Left hindlimb (tissue), 1 donor: ENCODE measurements around the gene KDM4B.

ENCODE experiments used
- DNase-seq: peaks from one replicate; pipeline ENCODE4 v3.0.0-alpha.2; 2018

KDM4B gene

DNA sequence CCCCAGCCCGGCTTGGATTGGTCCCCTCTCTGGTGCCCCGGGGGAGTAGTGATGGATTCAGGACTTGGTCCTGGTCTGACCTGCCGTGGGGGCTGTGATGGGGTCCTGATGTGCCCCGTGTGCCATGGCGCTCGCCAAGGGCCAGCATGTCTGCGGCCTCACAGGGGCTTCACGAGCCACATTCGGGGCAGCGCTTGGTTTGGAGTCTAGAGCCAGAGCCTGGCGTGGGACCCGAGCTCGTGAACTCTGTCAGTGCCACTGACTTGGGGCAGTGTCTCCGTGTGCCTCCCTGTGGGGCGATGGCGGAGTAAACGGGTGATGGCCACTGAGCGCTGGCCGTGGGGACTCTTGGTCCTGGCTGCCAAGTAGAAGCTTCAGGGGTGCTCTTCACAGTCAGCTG lies 17.1 kb downstream of the KDM4B start:
- no peak for DNase-seq

DNA sequence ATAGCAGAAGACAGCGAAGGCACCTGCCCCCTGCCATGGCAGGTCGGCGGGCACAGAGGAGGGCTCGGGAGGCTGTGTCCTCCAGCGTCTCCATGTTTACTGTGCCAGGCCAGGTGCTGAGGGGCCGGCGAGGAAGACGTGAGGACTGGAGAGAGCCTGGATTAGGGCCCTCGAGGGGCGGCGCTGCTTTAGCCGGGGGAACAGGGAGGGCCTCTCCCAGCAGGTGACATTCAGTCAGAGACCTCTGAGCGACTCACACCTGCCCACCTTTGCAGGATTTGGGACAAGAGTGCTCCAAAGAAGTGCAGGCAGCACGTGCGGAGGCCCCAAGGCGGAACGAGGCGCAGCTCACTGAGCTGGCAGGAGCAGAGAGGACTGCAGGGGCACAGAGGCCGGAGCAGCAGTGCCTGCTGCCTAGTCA lies 17.6 kb downstream of the KDM4B start:
- no peak for DNase-seq

DNA sequence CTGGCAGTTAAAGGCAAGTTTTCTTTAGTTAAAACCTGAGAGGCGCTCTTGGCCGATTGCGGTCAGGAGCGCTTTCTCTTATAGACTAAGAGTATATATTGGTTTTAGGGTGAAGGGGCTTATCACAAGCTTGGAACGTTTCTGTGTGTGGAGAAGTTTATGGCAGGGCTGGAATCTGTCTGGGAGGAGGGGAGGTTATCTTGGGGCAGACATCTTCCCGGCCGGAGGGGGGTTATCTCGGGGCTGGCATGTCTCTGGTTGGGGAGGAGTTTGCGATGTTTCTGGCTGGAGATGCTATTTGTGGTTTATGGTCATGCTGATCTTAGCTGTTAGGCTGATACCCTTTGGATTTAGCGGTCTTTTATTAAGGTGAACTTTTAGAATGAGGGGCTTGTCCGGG lies 18.3 kb downstream of the KDM4B start:
- no peak for DNase-seq

DNA sequence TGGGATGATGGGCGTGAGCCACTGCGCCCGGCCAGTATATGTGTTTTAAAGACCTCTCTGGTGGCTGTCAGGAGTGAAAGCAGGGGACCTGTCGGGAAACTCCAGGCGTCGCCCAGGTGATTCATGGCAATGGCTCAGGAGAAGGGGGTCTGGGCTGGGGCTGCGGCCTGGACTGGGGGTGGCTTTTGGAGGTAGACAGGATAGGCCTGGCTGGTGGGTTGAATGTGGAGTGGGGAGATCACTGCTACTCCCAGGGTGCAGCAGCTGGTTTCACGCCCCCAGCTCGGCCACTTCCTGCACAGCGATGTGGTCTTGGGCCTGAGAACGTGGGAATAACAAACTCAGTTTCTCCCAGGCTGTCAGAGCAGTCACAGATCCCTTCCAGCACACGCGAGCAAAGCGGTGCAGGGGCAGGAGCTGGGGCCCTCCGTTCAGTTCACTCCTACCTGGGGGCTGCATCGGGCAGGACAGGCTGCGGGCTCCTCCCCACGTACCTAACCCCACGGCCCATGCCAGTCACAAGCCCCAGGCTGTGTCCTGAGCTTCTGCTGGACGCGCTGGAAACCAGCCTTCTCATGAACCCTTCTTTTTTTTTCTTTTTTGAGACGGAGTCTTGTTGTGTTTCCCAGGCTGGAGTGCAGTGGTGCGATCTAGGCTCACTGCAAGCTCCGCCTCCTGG lies 18.9 kb downstream of the KDM4B start:
- no peak for DNase-seq

DNA sequence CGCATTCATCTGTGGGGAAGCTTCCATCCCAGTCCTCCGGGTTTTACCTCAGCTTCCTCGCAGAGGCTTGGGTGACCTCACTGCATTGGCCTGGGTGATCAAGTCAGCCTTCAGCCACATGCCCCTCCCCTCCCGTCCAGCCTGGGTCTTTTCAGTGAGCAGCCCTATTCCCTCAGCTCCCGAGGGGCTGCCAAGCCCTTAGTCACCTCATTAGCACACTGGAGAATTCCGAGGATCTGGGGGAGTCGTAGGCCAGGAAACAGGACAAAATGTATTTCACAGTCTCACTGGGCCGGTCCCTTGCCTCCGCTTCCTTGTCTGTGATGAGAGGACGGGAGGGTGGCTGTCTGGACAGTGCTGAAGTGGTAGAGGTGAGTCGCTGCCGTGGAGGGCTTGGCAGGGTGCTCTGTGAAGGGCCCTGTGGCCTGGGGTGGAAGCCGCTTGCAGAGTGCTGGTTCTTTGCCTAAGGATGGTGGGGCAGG lies 19.9 kb downstream of the KDM4B start:
- DNase-seq = no peak

DNA sequence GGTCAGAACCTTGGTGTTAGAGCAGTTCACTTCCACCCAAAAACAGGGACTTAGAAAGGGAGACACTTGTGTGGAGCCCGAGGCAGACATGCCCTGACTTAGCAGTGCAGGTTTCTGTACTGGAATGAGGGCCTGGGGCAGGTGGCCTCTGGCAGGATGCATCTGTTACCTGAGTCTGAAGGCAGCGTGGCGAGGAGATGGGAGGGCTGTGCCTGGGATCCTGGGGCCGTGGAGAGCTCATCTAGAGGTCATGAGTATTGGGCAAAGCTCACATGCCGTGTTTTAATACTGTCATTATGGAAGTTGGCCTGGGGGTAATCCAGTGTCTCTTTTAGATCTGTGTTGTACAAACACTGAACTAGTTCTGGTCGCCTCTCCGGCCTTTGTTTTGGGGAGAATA lies 21.4 kb downstream of the KDM4B start:
- no peak for DNase-seq

DNA sequence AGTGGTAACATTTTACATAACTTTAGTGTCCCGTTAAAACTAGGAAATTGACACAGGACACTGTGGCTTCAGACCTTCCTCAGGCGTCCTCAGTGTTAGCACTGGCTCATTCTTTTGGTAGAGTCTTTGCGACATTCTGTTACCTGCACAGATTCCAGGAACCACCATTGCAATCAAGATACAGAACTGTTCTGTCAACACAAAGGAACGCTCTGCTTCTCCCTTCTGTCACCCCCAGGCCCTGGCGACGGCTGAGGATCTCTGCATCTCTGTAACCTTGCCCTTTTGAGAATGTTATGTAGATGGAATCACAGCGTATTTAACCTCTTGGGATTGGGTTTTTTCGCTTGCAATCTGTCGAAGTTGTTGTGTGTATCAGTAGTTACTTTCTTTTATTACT lies 22.6 kb downstream of the KDM4B start:
- DNase-seq = no peak

DNA sequence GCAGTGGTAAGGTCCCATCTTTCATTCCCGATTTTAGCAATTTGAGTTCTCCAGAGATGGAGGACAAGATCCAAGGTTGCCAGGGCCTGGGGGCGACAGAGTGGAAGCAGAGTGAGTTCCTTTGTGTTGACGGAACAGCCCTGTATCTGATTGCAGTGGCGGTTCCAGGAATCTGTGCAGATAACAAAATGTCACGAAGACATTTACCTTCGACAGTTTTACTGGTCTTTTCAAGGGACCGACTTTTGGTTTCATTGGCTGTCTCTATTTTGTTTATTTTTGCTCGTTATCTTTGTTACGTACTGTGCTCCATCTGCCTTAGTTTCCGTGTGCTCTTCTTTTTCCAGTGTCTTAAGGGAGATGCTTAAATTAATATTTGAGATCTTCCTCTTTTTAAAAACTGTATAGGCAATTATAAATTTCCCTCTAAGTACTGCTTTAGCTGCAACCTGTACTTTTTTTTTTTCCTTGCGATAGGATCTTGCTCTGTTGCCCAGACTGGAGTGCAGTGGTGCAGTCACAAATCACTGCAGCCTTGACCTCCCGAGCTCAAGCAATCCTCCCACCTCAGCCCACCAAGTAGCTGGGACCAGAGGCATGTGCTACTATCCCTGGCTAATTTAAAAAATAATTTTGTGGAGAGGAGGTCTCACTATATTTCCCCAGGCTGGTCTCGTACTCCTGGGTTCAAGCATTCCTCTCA lies 23.2 kb downstream of the KDM4B start:
- no peak for DNase-seq

DNA sequence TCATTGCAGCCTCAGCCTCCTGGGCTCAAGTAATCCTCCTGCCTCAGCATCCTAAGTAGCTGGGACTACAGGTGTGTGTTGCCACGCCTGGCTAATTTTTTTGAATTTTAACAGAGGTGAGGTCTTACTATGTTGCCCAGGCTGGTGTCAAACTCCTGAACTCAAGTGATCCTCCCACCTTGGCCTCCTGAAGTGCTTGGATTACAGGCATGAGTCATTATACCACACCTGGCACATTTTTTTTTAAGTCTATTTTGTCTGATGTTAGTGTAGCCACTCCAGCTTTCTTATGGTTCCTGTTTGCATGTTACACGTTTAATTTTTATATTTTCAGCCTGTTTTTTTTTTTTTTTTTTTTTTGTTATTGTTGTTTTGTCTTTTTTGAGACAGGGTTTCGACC lies 24.8 kb downstream of the KDM4B start:
- no peak for DNase-seq

DNA sequence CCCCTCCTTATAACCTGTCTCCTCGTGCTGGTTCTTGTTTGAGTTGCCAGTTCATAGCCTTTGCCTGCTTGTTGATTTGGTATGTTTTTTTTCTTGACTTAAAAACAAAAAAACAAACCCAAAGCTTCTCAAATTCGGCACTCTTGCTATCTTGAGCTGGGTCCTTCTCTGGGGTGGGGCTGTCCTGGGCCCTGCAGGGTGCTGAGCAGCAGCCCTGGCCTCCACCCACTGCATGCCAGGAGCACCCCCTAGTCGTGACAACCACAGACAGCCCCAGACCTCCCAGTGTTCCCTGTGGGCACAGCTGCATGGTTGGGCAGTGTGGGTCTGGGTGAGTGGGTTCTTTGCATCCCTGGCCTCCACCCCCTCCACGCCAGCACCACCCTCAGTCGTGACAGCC lies 27.8 kb downstream of the KDM4B start:
- no peak for DNase-seq

DNA sequence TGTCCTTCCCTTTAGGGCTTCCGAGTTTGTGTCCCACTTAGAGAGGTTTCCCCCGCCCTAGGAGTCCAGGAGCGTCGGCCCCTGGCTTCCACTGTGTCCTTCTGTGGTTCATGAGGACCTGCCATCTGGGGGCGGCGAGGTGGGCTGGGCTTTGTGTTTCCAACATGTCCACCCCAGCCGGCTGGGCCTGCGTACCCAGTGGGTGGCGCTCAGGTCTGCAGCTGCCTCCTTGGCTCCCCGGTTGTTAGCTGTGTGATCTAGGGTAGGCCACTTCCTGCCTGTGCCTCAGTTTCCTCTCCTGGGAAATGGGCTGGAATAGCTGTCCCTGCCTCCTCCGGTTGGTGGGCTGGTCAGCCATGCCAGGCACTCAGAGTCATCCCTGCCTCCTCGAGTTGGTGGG lies 28.4 kb downstream of the KDM4B start:
- no peak for DNase-seq

DNA sequence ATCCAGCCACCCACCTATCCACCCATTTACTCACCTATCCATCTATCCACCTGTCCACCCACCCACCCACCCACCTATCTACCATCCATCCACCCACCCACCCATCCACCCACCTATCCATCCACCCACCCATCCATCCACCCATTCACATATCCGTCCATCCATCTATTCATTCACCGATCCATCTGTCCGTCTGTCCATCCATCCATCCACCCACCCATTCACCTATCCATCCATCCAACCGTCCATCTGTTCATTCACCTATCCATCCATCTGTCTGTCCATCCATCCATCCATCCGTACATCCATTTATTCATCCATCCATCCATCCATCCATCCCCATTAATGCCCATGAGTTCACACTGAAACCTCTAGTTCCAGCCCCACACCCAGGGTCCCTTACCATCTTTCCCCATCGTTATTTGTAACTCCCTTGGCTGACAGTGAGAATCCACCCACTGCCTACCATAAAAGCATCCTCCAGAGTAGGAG lies 31.3 kb downstream of the KDM4B start:
- DNase-seq = no peak

DNA sequence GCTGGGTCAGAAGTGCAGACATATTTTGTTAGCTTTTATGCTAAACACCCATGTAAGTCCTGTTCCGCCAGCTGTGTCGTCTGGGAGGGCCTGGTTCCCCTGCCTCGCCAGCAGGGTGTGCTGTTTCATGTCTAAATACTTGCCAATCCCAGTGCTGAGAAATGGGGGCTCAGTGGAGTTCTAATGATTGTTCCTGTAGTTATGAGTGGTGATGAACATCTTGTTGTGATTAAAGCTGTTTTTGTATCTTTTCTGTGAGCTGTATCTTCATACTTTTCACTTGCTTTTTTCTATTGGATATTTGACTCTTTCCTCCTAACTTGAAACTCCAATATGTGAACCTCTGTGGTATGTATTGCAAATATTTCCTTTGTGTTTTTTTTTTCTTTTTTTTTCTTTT lies 32.7 kb downstream of the KDM4B start:
- no peak for DNase-seq

DNA sequence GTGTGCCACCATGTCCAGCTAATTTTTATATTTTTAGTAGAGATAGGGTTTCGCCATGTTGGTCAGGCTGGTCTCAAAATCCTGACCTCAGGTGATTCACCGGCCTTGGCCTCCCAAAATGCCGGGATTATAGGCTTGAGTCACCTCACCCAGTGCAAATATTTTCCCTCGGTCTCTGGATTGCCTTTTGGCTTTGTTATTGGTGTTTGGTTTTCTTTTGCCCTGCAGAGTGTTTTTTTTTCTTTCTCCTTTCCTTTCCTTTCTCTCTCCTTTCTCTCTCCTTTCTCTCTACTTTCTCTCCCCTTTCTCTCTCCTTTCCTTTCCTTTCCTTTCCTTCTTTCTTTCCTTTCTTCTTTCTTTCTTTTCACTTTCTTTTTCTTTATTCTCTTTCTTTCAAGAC lies 33.2 kb downstream of the KDM4B start:
- no peak for DNase-seq

DNA sequence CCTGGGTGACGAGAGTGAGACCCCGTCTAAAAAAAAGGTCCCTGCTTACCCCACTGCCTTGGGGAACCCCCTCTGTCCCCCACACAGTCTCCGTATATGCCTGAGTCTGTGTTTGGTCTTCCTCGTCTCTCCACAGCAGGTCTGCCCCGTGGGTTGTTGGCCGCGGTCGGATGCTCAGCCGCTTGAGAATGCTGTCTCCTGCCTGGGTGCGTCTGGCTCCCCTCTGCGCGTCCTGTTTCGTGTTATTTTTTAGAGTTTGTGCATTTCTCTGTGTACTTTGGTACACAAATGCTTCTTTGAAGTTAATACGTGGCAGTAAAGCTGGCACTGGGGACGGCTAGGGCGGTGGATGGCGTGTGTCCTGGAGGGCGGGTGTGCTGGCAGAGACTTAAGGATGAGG lies 34.9 kb downstream of the KDM4B start:
- DNase-seq = no peak

DNA sequence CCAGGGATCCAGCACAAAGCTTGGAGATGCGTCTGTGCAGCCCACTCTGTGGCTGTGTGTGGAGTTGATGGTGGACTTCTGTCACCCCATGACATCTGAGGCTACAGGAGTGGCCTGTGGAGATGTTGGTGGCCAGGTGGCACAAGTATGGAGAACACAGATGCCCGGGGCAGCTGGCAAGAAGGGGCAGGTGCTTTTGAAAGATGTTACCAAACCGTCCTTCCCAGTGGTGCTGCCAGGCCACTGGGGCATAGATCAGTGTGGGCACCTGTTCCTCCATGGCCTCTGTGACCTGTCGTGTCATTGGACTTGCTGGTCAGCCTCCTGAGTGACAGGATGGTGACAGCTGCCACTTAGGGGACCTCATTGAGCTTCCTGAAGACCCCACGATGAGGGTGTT lies 36.2 kb downstream of the KDM4B start:
- DNase-seq = no peak

DNA sequence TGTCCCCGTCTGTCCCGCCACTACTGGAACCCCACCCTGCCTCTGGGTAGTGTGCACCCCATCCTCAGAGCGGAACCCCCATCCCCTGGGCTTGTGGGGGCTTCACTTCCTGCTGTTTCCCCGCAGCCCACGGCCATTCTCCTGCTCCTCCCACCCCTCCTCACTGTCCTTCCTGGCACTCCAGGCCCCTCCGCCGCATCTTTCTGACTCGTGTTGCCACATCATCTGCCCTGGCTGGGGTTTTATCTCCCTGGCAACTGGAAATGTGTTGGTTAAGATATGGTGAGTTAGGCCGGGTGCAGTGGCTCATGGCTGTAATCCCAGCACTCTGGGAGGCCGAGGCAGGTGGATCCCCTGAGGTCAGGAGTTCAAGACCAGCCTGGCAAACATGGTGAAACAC lies 37.3 kb downstream of the KDM4B start:
- no peak for DNase-seq

DNA sequence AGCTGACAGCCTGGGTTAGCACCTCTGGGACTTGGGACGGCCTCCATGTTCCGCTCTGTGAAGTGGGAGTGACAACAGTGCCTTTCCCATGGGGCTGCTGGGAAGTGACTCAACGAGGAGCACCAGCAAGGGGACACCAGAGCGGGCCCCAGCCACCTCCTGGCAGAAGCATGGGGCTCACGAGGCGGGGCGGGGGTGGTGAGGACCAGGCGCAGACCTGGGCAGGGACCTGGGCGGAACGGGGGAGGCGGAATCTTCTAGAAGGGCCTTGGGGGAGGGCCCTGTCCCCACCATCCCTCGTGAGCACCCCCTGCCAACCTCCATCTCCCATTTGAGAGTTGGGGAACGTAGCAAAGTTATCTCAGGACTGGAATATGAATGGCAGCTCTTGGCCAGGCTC lies 37.9 kb downstream of the KDM4B start:
- no peak for DNase-seq

DNA sequence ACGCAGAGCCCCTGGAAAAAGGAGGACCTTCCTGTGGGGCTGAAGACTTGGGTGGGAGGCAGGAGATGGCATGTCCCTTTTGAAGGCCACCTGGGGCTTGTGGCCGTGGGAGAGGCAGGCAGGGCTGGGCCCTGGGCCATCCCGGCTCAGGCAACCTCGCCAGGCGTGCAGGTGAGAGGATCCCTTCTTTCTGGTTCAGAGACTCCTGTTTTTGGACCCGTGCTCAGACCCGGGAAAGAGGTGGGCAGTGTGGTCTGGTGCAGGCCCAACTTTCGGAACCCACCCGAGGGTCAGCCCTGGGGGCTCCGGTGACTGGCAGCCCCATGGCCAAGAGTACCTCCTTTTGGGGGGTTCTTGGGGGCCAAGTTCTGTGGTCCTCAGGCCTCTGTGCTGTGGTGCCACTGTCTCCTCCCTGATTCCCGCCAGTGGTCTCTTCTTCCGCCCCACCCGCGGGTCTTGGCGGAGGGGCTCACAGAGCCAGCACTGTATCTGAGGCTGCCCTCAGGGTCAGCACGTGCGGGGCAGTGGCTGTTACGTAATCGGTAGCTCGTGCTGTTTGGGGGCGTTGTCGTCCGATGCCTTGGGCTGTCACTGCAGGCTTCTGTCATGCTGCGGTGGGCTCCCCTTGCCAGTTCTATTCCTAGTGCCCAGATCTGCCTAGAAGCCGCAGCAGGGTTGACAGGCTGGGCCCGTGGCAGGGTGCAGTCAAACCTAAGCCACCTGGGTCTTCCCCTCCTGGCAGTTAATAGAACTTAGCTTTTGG lies 42.7 kb downstream of the KDM4B start:
- DNase-seq = no peak

DNA sequence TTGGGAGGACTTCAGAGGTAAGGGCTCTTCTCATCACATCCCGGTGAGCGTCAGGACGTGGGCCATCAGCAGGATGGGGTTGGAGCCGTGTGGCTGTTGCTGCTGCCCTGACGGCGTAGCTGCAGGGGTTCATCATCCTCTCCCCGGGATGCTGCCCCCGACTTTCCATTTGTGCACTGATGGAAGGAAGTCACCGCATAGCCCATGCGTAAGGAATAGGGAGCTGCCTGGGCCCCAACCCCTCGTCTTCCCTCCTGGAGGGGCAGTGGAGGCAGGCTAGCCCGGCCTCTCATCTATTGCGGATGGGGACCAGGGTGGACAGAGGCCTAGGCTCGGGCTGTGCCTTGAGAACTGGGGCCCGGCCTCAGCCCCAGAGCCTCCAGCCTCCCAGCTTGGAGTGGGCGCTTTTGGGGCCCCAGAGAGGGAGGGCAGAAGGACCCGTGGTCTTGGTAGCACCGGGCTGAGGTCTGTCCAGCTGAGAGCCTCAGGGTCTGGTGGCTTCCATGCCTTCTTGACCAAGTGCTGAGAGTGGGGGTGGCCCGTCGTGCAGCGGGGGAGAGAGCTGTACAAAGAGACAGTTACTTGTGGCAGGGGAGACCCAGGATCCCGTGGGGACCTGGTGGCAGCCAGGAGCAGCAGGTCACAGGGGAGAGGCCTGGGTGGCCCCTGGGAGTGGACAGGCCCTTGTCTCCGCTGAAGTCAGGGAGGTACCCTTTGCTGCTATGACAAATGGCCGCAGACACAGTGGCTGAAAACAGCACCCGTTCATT lies 44.0 kb downstream of the KDM4B start:
- DNase-seq = no peak

DNA sequence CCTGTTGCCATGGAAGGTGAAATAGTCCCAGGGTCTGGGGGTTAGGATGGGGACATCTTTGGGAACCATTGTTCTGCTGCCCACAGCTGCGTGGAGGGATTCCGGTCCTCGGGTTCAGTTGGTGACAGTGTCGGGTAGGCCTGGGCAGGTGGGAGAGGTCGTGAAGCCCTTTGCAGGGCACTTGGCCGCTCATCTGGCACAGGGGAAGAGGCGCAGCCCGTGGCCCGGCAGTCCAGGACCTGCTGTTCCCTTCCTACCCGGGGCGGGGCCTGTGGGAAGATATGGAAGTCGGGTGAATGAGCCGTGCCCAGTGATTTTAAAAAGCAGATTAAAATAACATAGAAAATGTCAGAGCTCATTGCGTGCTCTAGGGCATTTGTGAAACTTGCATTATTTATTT lies 44.8 kb downstream of the KDM4B start:
- no peak for DNase-seq

DNA sequence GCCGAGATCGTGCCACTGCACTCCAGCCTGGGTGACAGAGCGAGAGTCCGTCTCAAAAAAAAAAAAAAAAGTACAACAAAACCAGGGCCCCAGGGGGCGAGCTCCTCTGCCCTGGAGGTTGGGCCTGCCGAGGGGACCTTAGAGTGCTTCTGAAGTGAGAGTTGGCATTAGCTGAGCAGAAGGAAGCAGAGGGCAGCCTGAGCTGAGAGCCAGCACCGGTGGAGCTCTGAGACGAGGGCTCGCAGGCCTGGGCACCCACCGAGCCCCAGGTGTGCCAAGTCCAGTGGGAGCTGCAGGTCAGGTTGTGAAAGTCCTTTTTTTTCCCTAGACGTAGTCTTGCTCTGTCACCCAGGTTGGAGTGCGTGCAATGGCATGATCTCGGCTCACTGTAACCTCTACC lies 46.0 kb downstream of the KDM4B start:
- no peak for DNase-seq

DNA sequence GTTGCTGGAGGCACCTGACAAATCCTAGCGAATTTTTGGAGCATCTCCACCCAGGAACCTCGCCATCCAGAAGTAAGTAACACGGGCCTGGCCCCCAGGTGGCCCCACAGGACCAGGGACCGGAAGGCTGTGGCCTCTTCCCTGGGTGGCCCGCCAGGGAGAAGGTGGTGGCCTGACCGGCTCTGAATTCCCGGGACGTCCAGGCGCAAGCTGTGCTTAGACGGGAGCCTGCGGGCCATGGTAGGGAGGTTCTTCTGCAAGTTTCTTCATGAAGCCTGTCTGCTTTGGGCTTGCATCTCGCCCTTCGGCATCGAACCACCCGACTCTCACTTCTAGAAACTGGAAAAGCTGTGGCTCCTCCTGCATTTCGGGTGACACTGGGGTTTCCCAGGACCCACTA lies 47.4 kb downstream of the KDM4B start:
- DNase-seq = no peak
